GM19193 (cell line): ENCODE measurements around the gene SPON2.

Experiments
- POLR2A ChIP-seq: IDR thresholded peaks from 4 replicates; pipeline ENCODE4 v1.6.1; 2011; ENCODE audit not compliant: insufficient read depth, insufficient read length; ENCODE audit errors: extremely low read depth

The SPON2 gene

DNA sequence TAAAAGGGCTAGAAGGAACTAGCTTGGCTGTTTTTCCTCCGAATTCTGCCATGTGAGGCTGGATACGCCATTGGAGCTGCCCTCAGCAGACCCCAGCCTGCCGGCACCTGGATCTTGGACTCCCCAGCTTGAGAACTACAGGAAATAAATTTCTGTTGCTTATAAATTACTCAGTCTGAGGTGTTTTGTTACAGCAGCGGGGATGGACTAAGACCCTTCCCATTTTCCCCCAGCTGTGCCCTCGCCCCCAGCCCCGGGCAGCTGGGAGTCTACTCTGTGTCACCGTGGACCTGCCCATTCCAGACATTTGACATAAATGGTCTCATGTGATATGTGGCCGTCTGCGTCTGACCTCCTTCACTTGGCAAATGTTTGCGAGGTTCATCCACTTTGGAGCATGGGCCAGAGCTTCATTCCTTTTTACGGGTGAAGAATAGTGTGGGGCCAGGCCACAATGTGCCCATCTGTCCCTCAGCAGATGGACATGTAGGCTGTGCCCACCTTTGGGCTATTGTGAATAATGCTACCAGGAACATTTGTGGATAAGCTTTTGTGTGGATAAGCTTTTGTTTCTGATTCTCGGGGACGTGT, 30.7 kb upstream of the SPON2 start:
- no peak for TF ChIP-seq POLR2A

DNA sequence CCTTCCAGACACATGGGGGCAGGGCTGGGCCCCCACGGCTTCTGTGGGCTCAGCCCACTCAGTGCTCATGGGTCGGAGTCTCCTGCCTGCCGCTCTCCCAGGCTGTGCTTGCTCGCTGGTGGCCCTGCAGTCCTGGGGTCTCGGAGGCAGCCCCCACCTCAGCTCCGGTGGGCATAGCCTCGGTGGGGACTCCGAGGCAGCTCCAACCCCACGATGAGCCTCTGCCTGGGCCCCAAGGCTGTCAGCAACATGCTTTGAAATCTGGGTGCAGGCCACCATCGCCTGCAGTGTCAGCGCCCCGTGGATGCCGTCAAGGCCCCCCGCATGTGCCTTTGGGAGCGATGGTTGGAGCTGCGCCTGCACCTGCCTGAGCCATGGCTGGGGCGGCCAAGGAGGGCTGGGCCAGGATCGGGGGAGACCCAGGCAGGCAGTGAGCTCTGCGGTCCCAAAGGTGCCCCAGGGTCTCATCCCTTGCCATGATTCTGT, 30.2 kb upstream of the SPON2 start:
- TF ChIP-seq POLR2A, result no peak

DNA sequence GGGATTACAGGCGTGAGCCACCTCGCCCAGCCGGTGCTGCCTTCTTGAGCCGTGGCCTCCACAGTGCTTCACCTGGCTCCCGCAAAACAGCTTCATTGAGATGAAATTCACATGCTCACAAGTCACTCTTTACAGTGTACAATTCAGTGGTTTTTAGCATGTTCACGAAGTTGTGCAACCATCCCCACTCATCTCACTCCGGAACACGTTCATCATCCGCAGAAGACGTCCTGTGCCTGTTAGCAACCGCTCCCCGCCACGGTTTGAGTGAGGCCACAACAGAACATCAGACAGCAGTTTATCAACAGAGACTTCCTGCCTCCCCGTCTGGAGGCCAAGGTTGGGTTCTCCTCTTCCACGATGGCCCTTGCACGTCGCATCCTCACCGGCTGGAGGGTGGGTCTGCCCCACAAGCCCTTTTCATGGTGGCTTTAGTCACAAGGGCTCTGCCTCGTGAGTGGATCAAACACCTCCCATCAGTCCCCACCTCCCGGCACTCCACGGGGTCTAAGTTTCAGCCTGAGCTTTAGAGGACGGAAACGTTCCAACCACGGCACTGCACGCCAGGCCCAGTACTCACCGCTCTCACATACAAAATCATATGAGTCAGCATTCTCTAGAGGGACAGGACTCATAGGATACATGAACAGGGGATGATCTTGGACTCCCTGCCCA, 29.6 kb upstream of the SPON2 start:
- TF ChIP-seq POLR2A, result no peak

DNA sequence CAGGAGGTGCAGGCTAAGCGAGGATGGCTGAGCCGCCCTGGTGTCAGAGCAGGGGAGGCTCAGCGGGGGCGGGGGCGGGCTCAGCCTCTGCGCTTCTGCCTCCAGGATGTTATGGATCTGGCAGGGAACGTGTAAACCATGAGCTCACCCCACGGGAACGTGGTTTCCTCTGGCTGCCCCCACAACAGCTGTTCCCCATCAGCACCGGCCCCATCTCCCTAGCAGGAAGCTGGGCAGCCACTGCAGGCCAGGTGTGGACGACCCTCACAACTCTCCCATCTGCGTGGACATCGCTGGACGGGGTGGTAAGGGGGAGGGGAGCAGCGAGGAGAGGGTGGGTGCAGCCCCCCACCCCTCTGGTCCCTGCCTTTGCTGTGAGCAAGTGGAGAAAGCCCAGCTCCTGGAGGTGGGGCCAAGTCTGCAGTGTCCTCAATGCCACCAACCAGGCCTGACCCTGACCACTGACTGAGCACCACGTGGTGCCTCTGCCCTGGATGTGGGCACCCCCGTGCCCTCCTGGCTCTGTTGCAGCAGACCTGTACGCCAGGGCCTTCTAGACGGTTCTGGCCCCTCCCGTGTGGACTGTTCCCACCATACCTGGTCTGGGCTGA, 28.1 kb upstream of the SPON2 start:
- TF ChIP-seq POLR2A, result no peak

DNA sequence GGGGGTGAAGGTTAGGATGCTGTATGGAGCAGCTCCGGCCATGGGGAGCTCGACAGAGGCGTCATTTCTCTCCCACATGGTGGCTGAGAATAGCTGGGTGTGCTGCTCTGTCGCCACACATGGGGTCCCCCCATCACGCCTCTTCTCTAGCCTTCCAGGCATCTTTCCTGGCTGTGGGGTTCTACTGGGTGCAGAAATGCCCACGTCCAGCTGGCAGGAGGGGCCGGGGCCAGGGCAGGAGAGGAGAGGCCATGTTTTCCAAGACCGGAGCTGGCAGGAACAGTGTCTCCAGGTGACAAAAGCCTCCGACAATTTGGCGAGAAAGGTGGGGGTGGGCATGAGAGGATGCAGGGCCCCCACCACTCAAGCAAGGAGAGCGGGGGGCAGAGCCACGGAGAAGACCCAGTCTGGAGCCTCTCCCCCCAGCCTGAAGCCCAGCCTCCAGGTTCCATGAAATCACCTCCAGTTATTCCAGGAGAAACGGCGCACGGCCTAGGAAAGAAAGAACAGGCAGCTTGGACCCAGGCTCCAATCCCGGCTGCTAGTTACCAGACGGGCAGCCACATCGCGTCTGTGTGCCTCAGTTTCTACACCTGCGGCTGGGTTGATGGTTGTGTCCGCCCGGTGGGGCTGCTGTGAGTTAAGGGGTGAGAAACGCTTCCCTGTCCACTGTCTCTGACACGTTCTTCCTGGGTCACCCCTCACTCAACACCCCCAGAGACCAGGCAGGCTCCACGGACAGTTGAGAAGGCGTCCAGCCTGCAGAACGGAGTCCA, 27.4 kb upstream of the SPON2 start:
- no peak for TF ChIP-seq POLR2A

DNA sequence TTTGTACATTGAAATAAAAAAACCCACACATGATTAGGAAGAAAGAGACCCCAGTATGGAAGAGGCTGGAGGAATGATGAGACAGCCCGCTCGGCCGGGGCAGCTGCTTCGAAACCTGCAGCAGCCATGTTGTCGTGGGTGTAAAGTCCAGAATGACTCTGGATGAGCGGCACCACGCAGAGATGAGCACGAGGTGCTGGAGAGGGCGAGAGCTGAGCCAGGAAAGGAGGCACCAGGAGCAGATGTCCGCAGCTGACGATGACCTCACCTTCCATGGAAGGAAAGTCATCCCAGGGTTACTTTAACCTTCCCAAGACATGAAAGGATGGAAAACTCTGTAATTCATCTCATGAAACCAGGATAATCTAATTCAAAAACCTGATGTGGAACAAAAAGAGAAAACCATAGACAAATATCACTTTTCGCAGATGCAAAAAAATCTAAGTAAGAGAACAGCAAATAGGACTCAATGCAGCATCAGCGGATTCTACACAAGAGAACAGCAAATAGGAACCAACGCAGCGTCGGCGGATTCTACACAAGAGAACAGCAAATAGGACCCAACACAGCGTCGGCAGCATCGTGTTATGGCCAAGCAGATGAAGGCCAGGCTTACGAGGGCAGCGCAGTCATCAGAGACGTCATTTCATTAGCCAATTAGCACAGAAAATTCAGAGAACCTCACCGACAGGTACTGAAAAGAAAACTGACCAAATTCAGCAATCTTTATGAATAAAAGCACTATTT, 25.9 kb upstream of the SPON2 start:
- no peak for TF ChIP-seq POLR2A

DNA sequence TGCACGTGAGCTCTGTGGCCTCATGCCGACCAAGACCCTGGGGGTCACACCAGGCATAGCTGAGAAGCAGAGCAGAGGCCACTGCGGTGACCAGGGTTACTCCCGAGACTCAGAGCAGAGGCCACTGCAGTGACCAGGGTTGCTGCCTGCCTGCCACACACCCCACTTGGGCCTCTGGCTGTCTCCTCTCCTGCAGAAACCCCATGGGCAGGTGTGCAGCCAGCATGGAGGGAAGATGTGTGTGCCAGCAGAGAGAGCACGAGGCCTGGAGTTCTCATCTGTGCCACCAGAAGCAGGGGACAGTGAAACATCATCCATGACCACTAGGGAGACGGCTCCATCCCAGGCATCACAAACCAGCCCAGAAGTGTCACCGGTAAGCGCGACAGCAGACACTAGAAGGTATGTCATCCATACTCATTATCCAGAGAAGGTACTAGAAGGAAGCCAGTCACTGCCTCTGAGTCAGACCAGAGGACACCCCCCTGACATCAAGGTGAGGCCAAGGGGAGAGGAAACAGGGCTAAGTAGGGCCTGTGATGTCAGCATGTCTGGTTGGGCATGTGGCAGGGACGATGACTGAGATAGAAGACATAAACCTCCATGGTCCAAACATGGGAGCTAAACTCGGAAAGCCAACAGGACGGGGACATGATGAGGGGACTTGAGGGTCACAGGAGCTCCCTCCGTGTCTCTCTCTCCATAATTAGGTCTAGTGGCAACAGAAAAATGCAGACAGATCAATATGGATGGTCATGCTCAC, 24.2 kb upstream of the SPON2 start:
- TF ChIP-seq POLR2A, result no peak

DNA sequence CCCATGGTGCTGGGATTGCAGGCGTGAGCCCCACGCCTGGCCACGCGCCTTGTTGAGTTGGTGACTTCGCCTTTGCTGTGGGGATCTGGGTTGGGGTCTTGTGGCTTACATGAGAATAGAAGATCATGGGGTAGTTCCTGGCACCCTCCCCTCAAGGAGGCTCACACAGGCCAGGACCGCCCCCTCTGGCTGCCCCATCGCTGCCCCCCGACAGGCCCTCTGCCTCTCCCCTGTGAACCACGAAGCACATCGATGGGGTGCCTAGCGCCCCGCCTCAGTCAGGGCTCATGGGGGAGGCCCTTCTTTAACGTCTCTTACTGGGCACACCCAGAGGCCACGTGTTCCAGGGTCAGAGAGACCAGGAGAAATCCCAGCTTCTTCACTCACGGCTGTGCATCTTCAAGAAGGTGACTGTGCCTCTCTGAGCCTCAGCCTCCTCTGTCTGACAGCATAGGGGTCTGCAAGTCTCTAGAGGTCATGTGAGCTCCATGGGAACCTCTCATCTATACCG, 23.6 kb upstream of the SPON2 start:
- TF ChIP-seq POLR2A, result no peak

DNA sequence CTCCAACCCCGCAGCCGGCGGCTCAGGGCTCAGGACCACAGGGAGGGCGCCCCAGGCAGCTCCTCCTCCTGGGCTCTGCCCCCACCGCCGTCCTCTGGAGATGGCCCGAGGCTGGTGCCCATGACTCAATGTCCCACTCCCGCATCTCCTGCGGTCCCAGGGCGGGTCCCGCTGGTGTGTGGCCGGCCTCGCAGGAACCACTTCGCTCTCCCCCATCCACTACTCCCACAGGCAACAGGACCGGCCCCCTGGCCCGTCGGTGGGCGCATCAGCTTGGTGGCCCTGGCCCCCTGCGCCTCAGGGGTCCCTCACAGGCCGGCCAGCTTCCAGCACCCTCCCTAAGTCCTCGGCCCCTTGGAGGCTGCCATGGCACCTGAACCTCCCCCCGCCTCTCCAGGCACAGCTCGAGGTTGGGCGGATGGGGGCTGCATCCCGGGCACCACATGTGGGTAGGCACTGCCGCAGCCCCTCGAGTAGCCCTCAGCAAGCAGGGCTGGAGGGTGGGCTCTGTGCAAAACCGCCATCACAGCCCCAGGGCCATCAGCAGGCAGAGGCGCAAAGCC, 22.8 kb upstream of the SPON2 start:
- no peak for TF ChIP-seq POLR2A

DNA sequence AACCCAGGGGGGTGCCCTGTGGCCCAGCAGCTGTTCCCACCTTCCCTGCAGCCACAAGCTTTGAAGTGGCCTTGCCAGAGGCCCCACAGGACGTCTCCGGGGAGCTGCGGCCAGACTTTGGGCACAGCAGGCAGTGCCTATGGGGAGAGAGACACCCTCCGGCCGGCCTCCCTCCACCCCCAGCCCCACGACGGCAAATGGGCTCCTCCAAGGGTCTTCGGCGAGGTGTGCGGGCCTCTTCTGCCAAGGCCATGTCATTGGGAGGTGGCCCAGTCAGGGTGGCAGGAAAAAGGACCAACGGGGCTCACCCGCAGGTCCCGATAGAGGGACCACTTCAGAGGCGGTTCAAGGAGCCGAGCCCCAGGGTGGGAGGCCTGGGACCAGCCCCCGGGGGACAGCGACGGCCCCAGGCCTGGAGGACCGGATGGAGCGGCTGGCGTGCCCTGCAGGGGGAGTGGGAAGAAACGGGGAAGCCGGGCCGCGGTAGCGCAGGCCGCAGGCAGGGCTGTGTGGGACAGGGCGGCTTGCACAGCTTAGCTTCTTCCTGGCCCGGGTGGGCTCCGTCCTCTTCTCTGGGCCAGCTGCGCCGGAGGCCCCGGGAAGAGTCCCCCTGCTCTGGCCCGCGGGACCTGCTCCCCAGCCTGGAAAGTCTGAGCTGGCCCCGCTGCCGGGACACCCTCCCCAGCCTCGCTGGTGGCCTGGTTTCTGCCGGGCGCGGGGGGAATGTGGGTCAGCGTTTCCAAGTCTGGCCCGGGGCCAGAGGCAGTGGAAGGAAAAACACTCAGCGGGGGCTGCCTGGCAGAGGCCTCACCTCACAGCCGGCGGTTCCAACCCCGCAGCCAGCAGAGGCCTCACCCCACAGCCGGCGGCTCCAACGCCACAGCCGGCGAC, 21.9 kb upstream of the SPON2 start:
- no peak for TF ChIP-seq POLR2A

DNA sequence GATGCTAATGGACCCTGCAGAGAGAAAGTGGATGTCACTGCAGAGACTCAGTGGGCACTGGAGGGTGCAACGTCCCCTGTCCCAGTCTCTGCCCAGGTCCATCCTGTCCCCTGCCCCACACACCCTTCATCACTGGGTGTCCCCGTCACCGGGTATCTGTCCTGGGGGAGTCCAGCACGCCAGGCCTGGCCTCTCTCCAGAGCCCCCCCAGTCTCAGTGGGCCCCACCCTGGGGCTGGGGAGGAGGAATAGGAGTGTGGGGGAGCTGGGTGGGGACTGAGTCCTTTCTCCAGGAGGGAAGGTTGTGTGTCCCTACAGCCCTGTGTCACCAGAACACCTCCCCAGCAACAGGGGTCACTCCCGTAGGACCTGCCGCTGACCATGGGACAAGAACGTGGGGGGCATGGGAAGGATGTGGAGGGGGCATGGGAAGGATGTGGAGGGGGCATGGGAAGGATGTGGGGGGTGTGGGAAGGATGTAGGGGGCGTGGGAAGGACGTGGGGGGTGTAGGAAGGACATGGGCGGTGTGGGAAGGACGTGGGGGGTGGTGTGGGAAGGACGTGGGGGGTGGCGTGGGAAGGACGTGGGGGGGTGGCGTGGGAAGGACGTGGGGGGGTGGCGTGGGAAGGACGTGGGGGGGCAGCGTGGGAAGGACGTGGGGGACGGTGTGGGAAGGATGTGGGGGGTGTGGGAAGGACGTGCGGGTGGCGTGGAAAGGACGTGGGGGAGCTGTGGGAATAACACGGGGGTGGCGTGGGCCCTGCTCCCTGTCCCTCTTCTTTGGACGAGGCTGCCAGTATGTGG, 21.0 kb upstream of the SPON2 start:
- no peak for TF ChIP-seq POLR2A
